ENCODE results near the gene GPSM1. TPM values are rescaled to one million over a fixed set of nuclear protein-coding genes. Genes with fewer than 3 reads are reported as not detected.

The GPSM1 gene
- total and polyA plus RNA-seq, 7 donors: 0.34 to 2.3 (median 1.3) TPM

- intact Hi-C loops (cut with DNase I): no loop called here
- TF ChIP-seq, protein P1, sequence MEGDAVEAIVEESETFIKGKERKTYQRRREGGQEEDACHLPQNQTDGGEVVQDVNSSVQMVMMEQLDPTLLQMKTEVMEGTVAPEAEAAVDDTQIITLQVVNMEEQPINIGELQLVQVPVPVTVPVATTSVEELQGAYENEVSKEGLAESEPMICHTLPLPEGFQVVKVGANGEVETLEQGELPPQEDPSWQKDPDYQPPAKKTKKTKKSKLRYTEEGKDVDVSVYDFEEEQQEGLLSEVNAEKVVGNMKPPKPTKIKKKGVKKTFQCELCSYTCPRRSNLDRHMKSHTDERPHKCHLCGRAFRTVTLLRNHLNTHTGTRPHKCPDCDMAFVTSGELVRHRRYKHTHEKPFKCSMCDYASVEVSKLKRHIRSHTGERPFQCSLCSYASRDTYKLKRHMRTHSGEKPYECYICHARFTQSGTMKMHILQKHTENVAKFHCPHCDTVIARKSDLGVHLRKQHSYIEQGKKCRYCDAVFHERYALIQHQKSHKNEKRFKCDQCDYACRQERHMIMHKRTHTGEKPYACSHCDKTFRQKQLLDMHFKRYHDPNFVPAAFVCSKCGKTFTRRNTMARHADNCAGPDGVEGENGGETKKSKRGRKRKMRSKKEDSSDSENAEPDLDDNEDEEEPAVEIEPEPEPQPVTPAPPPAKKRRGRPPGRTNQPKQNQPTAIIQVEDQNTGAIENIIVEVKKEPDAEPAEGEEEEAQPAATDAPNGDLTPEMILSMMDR (IDR thresholded peaks at IDR 0.05): no peak
Observed at GRCh38 chr9:136367296-136368145, 40.2 kb downstream of the GPSM1 start.

GRCh38 chr9:136368190-136368589, 40.9 kb downstream of the GPSM1 start:
- ATAC-seq: no peak
- intact Hi-C loops (cut with DNase I): no loop called here
- Histone ChIP-seq H3K27me3 (ENCODE audit: insufficient read depth in 3 of 3, low read length in 2 of 3) (peaks cover 0 to 13% (median 0%) of the 10 kb centered on the region in 3 donors), H3K36me3 (ENCODE audit: insufficient read depth in 1 of 2, low read depth in 1 of 2) (no peaks in the 10 kb centered on the region), H3K4me3 (no peak overlapping the region), H3K4me1 (peaks cover 7% of the 10 kb centered on the region), H3K27ac (no peak overlapping the region), H3K9me3 (no peaks in the 10 kb centered on the region)
- DNase-seq: no peak
- WGBS, 3 donors: 59 to 61% (median 60%) methylated on average over 18 of the region's 18 CpGs
- TF ChIP-seq, protein P1 (IDR thresholded peaks at IDR 0.05): no peak

More at GRCh38 chr9:136367296-136368145, 40.2 kb downstream of the GPSM1 start:
- peaks cover 11% of the 10 kb centered on the region for H3K4me1 ChIP-seq
- H3K4me3 ChIP-seq: no peak overlapping the region
- DNase-seq (no peak), ATAC-seq (no peak)
- 57 to 69% (median 66%) methylated on average over 43 to 45 of the region's 45 CpGs for WGBS, 3 donors
- H3K9me3 ChIP-seq: no peaks in the 10 kb centered on the region
- H3K36me3 ChIP-seq (ENCODE audit: insufficient read depth in 1 of 2, low read depth in 1 of 2): no peaks in the 10 kb centered on the region
- H3K27ac ChIP-seq: no peak overlapping the region
- peaks cover 0 to 13% (median 0%) of the 10 kb centered on the region in 3 donors for H3K27me3 ChIP-seq (ENCODE audit: insufficient read depth in 3 of 3, low read length in 2 of 3)

GRCh38 chr9:136370037-136370436, 42.7 kb downstream of the GPSM1 start:
- peaks cover 0 to under 1% of the 10 kb centered on the region in 2 donors for H3K36me3 ChIP-seq (ENCODE audit: insufficient read depth in 1 of 2, low read depth in 1 of 2)
- no peak overlapping the region for H3K4me3 ChIP-seq
- no peak for DNase-seq
- TF ChIP-seq, protein P1 (IDR thresholded peaks at IDR 0.05): no peak
- 88 to 90% (median 89%) methylated on average over 16 to 19 of the region's 19 CpGs for WGBS, 3 donors
- intact Hi-C loops (cut with DNase I): no loop called here
- no peaks in the 10 kb centered on the region for H3K9me3 ChIP-seq
- H3K27me3 ChIP-seq (ENCODE audit: insufficient read depth in 3 of 3, low read length in 2 of 3): peaks cover 0 to 13% (median 0%) of the 10 kb centered on the region in 3 donors
- ATAC-seq: no peak
- H3K4me1 ChIP-seq: no peaks in the 10 kb centered on the region
- H3K27ac ChIP-seq: no peak overlapping the region

GRCh38 chr9:136370687-136371532, 43.6 kb downstream of the GPSM1 start:
- no peak overlapping the region for H3K4me3 ChIP-seq
- TF ChIP-seq, protein P1 (IDR thresholded peaks at IDR 0.05): no peak
- no peaks in the 10 kb centered on the region for H3K9me3 ChIP-seq
- intact Hi-C loops (cut with DNase I): no loop called here
- peaks cover 0 to 13% (median 0%) of the 10 kb centered on the region in 3 donors for H3K27me3 ChIP-seq (ENCODE audit: insufficient read depth in 3 of 3, low read length in 2 of 3)
- peaks cover 0 to 3% of the 10 kb centered on the region in 2 donors for H3K36me3 ChIP-seq (ENCODE audit: insufficient read depth in 1 of 2, low read depth in 1 of 2)
- no peak overlapping the region for H3K27ac ChIP-seq
- ATAC-seq: no peak
- 88 to 92% (median 90%) methylated on average over 47 to 54 of the region's 54 CpGs for WGBS, 3 donors
- no peak for DNase-seq
- no peaks in the 10 kb centered on the region for H3K4me1 ChIP-seq
